GM18519 (cell line): ENCODE data around the gene RTN4R.
"Not testable (repeated sequence)": the region's sequence is repeated elsewhere in the genome, so short reads cannot be mapped to it uniquely, and the experiment has no call there.

Experiments used
- ATAC-seq: cut with Tn5 transposase; IDR thresholded peaks from one replicate; pipeline ENCODE4 v1.9.1; 2021; ENCODE audit warnings: mild to moderate bottlenecking, moderate library complexity; ENCODE audit not compliant: unreplicated experiment, low FRiP score

RTN4R gene

DNA sequence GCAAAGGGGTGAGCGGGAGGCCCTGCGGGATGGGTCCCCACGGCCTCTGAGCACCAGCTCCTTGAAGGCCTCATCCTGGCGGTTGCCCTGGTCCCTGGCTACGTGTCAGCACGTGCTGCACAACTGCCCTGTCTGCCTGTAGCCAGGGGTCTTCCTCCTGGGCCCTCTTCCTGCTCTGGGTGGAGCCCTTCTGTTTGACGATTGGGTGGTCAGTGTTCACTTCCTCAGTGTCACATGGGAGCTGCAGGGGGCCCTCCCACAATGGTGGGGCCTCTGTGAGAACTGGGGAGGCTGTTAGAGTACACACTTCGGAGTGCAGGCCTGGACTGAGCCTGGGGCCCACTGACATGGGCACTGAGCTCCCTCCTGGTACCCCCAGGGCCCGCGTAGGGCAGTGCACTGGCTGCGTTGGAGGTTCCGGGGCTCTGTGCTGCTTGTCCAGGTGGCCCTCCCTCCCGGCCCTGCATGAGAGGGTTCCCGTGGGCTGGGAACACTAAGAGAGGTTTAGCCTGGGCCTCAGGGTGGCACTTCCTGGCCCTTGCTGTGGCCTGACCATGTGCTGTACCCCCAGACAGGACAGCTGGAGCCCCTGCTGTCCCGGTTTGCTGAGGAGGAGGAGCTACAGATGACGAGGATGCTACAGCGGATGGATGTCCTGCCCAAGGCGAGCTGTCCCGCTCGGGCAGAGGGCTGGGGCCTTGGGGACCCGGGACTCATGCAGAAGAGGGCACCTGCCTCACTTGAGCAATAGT lies 38.0 kb upstream of the RTN4R start:
- no peak for ATAC-seq

- ATAC-seq, result not testable (repeated sequence)
These were observed 37.2 kb upstream of the RTN4R start for GRCh38 chr22:20305230-20305893.

DNA sequence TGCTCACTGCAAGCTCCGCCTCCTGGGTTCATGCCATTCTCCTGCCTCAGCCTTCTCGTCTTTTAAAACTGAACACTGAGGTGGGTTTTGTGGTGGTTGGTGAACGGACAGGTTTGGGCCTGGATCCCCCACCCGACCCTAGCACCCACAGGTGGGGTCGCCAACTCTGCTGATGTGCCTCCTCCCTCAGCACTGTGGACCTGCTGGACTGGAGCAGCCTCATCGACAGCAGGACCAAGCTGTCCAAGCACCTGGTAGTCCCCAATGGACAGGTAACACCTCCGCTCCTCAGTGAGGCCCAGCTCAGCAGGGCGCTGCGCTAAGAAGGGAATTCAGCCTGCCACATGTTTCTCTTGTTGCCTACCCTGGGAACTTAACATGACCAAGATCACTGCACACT lies 36.5 kb upstream of the RTN4R start:
- ATAC-seq, result no peak

GRCh38 chr22:20303229-20303534 lies 35.1 kb upstream of the RTN4R start:
- ATAC-seq, result not testable (repeated sequence)

GRCh38 chr22:20302438-20303228 lies 34.5 kb upstream of the RTN4R start:
- no peak for ATAC-seq

GRCh38 chr22:20299746-20300136 lies 31.6 kb upstream of the RTN4R start:
- ATAC-seq, result no peak

GRCh38 chr22:20298803-20299745 lies 31.0 kb upstream of the RTN4R start:
- no peak for ATAC-seq

- ATAC-seq, result no peak
These were observed 30.1 kb upstream of the RTN4R start for GRCh38 chr22:20298110-20298802.

GRCh38 chr22:20297414-20298109 lies 29.4 kb upstream of the RTN4R start:
- ATAC-seq, result no peak

- ATAC-seq, result no peak
These were observed 28.5 kb upstream of the RTN4R start for GRCh38 chr22:20296598-20296997.

DNA sequence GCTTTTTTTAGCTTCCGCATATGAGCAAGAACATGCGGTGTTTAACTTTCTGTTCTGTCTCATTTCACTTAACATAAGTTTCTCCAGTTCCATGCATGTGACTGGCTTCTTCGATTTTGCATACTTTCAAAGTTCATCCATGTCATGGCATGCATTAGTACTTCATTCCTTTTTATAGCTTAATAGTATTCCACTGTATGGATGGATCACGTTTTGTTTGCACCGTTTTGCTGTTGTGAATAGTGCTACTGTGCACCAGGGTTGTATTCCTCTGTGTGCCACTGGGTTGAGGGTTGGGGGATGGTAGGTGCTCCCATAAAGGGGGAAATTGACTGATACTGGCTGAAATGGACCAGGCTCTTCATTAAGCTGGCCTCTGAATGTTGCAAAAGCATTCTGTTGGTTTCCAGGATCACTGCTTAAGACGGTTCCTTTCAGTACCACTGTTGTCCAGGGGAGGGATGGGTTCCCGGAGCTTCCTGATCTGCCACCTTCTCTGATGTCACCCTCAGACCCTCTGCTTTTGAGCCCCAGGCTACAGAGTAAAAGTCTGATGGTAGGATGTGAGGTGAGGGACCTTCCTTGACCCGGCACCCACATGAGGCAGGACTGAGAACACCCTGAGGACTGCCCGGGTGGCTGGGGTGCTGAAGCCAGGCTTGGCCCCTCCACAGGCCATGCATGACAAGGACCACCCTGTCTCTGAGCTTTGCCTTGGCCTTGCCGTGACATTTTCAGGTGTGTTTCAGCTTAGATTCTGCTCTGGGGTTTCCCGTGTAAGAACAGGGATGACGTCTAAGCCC lies 27.3 kb upstream of the RTN4R start:
- no peak for ATAC-seq

- no peak for ATAC-seq
These were observed 24.6 kb upstream of the RTN4R start for GRCh38 chr22:20292673-20293232.

GRCh38 chr22:20292108-20292507 lies 24.0 kb upstream of the RTN4R start:
- no peak for ATAC-seq

GRCh38 chr22:20291604-20292063 lies 23.5 kb upstream of the RTN4R start:
- ATAC-seq, result no peak

DNA sequence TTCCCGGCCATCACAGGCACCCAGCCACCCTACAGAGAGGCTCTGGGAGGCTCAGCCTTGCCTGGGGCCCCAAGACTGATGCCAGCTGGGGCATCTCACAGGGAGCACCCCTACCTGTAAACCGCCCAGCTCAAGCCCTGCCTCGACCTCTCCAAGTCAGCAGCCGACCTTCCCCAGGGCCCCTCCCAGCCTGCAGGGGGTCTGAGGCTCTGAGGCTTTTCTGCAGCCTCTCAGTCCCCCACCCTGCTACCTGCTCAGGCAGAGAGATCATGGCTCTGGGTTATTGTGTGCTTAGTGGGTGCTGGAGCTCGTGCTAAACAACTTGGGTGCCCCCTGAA lies 23.1 kb upstream of the RTN4R start:
- ATAC-seq, result no peak

GRCh38 chr22:20290578-20291248 lies 22.6 kb upstream of the RTN4R start:
- no peak for ATAC-seq

DNA sequence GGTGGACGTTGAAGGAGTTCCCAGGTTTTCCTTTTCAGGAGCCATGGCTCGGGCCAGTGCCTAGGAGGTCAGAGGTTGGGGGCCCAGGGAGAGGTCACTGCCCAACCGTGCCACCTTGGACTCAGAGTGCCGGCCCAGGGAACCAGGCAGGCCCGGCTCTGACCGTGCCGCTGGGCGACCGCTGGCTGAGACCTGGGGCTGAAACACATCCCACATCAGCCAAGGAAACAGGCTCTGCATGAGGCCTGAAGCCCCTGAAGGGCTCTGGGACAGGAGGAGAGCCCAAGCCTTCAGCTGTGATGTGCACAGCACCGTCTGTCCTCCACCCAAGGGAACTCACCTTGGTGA lies 21.9 kb upstream of the RTN4R start:
- ATAC-seq, result no peak
